TTC549 (cell line): ENCODE data around the gene SLC48A1.

Source experiments
- FAIRE-seq: peaks from 2 replicates; lab custom pipeline; 2012; peaks lifted over from hg19 to GRCh38; lab: Jason Lieb, UNC

The SLC48A1 gene

DNA sequence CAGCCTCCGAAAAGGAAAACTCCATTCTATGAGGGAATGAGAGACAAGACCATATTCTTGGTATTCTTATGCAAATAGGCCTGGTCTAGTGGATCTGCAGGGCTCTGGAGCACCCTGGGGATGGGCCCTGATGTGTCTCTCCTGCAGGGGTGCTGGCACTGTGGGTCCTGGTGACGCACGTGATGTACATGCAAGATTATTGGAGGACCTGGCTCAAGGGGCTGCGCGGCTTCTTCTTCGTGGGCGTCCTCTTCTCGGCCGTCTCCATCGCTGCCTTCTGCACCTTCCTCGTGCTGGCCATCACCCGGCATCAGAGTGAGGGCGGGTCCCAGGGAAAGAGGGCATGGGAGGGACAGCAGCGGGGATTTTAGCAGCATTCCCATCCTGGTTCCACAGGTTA, 5.8 kb downstream of the SLC48A1 start:
- no peak for FAIRE-seq

DNA sequence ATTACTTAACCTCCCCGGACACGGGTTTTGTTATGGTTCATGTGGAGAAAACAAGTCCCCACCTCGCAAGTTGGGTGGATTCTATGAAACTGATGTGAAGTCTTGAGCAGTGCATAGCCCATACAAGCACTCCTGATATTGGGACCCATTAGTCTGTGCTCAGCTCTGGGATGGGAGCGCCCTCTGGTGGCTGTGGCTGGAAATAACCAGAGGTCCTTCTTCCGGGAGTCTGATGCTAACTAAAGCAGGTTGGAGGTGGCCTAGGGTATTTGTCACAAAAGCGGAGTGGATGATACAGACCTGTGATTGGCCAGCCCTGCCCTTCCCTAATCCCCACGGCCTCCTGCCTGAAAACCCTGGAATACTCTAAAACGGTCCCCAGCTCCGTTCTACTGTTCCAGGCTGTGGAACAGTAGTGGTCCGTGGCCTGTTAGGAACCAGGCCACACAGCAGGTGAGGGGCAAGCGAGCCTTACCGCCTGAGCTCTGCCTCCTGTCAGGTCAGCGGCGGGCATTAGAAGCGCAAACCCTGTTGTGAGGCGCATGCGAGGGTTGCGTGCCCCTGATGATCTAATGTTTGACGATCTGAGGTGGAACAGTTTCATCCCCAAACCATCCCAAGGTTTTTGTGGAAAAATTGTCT, 6.4 kb downstream of the SLC48A1 start:
- FAIRE-seq: peak; percentile 57

DNA sequence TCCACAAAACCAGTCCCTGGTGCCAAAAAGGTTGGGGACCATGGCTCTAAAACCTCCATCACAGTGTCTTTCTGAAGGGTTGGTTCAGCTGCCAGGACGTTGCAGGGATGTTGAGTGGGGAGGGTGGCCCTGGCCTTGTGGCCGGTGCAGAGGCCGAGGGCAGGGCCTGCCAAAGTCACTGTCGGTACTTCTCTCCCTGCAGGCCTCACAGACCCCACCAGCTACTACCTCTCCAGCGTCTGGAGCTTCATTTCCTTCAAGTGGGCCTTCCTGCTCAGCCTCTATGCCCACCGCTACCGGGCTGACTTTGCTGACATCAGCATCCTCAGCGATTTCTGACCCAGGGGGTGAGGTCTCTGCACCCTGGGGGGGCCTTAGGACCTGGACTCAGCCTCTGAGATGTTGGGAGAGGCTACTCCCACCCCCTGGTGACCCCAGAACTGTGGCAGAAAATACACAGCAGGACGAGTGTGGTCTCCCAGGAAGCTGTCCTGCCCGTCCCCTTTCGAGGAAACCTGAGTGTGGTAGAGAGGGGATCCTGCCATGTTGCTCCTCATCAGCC, 7.0 kb downstream of the SLC48A1 start:
- FAIRE-seq: no peak

DNA sequence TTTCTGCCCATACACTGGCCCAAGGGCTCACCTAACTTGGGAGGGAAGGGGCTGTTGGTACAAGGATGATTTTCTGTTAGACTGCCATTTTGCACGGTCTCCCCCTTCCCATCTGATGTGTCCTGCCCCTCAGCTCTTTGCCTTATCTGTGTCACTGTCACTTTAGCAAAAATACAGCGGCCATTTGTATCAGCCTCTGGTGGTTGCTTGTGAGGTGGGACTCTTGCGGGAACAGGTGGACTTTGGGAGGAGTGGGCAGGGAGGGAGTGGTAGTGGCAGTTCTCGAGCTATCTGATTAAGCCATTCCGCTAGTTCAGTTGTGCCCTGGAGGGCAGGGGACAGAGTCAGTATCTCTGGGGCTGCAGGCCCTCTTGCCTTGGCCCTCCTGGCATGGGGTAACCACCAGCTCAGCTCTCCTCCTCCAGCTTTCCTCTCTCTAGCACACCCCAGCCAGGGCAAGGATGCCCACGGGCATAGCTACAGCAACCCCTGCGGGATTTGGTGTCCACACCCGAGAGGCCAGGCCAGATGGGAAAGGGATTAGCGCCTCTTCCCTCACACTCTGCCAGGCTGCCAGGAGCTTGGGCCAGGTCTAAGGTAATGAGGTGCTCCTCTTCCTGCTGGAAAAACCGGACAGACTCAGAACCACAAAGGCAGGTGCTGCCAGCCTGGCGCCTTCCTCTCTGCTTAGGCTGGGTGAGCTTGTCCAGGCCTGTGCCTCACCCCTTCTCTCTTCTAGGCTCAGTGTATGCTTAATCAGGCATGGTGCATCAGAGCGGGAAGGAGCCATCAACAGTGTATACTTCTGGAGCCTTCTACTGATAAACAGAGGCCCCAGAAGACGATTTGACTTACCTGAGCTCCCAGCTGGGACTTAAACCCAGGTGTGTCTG, 8.7 kb downstream of the SLC48A1 start:
- no peak for FAIRE-seq

DNA sequence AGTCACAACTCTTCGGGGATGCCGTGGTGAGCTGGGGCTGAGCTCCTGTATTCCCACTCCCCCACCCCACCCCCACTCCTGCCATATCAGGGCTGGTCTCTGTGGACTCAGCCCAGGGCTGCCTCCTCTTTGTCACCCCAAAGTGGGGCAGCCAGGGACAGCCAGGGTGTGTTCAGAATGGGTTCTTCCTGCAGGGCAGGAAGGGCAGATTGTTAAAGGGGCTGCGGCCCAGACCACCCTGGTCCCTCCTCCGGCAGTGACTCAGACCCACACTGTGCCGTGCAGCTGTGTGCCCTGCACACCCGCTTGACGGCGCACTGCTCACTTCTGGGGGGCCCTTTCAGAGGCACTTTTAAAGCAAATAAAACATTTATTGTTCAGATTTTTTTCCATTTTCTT, 9.3 kb downstream of the SLC48A1 start:
- no peak for FAIRE-seq

DNA sequence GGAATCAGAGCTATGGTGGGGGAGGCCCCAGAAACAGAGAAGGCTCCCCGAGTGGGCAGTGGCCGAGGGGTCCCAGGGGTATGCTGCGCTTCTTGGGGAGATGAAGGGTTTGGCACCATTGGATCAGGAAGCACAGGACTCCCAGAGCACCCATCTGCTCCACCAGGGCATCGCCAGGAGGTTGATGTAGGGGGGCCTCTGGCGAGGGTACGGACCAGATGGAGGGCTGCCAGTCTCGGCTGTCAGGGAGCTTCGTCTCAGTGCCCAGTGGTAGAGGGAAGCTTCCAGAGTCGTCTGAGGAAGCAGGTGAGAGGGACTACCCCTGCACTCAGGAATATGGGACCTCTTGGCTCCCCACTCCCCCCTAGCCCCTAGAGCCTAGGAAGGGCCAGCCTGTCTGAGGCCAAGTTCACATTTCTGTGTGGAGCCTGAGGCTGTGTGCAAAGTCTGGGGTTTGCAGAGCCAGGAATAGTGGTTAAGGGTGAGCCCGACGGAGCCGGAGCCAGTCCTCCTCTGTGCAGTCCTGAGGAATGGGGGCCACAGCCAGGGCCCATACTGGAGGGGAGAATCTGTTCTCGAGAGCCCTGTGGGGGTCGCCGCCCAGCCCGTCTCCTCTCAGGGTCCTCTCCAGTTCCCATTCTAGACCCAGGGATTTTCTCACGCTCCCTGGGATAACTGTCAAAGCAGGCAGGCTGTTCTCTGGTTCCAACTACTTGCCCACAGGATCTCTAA, 10.2 kb downstream of the SLC48A1 start:
- FAIRE-seq: no peak

DNA sequence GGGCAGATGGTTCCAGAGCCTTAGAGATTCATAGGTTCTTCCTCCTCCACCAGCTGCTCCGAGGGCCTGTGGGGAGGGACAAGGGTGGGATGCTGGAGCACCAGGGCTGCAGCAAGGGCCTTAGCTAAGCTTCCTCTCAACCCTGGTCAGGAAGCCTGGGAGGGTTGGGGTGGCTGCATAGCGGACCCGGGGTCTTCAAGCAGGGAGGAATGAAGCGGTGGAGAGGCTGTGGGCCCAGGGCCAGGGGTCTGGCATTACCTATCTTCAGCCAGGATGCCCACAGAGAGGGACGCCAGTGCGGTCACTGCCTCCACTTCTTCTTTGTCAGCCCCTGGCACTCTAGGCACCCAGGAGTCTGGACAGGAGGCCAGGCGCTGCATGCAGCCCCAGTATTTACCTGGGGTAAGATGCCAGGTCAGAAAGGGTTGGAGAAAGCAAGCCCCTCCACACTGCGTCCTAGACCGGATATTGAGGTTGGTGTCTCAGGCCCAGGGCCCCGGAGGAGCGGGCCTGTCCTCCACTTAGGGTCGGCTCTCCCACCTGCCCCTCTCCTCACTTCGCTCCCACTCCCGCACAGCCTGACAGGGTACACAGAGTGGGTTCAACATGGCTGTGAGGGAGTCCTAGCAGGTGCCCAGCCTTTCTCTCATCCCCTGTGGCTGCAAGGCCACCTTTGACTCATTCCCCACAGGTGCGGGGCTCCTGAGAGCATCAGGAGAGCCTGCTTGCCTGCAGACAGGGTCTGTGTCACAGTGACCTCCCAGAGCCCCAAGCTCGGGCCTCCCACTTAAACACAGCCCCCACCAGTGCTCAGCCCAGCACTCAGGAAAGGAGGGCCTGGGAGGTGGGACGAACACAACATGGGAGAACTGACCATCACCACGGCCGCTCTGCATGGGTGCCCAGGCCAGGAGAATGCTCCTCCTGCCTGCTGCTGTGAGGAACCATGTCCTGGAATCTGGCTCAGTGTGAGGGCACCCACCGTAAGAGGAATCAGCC, 11.1 kb downstream of the SLC48A1 start:
- no peak for FAIRE-seq

DNA sequence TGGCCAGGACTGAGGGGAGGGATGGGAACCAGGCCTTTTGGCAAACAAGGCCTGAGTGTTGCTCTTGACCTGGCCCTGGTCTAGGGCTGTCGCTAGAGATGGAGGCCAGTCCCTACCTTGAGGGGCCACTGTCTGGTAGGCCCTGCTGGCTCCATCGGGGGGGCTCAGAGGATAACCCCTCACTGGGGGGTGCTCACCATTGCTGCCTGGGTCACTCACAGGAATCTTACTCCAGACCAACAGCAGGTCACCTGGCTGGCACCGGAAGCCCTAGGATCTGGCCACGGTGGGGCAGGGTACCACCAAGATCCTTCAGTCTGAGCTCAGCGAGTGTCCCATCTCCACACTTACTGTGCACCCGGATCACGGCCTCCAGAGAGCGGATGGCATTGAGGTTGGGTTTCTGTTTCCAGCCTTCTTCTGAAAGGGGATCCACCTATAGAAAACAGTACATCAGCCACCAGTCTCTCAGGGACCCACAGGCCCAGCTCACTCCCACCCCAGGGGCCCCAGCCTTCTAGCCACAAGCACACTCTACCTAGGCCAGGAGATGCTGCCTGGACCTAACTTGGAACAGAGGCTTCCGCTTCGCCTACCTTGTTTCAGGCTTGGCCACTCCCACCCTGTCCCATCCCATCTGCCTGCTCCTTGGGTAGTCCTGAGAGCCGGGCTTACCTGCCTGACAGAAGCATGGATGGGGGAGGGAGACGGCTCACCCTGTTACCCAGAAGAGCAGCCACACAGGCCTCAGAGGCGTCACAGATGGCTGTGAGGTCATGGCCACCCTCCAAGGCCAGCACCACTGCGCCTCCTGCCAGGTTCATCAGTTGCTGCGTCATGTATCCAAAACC, 12.2 kb downstream of the SLC48A1 start:
- FAIRE-seq: no peak

DNA sequence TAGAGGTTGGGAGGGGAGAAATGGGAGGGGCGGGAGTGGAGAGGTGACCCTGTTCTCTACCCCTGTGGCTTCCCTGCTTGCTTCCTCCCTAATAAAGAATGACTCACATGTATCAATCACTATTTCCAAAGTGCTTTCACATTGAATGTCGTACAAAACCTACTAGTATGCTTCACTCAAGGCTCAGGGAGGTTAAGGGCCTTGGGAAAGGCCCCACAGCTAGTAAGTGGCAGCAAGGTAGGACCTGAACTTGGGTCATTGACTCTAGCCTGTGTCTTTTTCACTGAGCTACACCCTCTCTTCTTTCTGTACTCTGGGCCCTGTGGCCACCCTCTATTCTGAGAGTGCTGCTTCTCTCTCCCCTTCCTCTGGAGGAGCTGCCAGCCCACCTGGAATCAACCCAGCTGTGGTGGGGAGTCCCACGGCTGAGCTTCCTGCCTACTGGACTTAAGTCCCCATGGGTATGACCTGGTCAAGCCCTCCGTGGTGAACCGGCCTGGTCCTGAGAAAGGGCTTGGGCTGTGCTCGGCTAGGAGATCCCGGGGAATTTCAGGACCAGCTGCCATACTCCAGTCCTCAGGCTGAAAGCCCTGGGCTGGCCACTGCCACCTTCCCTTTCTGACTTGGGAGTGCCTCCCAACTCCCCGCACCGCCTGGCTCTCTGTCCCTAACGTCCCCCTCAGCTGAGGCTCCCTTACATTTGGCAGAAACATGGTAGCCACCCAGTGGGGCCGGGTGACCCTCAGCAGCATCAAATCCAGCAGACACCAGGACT, 13.0 kb downstream of the SLC48A1 start:
- FAIRE-seq: no peak

DNA sequence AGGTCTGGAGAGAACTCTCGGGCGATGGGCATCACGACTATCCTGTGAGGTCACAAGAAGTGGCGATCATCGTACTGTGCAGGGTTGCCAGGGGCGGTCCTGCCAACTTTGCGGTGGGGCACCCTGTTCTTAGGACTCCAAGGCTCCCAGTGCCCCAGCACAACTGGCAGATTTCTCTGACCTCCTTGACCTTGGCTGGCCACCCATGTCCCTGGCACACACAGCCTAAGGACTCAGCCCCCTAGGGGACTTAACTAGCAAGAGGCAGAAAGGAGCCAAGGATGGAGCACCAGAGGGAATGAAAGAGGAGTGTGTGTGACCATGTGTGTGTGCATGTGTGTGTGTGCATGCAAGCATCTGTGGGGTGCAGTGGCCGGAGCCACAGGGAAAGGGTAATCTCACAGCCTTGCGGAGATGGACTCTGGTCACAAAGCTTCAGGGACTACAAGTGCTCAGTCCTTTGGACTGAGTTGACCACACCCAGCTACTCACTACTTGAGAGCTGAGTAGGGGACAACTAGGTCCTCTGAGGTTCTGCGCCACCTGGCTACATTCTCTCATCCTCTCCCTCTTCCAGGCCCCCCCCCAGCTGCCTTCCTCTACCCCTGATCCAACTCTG, 13.7 kb downstream of the SLC48A1 start:
- FAIRE-seq: no peak

DNA sequence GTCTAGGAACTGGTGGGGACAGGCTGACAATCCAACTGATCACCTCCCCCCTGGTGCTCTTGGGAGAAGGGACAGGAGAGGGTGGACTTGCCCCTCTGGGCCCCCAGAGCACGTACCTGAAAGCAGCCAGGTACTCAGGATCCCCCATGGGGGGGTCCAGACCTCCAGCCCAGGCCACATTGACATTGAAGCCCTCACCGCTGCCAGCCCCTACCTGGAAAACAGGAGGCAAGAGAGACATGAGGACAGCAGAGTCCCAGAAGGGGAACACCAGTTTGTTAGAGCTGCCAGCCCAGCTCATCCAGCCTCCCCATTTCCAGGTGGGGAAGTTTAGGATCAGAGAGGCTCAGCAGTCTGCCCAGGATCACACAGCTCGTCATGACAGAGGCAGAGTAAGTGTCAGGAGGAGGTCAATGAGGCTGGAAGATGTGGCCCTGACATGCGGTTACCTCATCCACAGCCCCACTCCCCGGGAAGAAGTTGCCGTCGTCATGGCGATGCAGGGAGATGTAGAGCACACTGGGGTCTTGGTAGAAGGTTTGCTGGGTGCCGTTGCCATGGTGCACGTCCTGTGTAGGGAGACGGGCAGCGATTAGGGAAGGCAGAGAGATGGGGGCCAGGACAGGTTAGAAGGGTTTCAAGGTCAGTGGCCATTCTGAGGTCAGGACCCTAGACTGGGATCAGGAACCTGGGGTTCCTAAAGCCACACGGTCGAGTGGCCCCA, 14.7 kb downstream of the SLC48A1 start:
- no peak for FAIRE-seq

DNA sequence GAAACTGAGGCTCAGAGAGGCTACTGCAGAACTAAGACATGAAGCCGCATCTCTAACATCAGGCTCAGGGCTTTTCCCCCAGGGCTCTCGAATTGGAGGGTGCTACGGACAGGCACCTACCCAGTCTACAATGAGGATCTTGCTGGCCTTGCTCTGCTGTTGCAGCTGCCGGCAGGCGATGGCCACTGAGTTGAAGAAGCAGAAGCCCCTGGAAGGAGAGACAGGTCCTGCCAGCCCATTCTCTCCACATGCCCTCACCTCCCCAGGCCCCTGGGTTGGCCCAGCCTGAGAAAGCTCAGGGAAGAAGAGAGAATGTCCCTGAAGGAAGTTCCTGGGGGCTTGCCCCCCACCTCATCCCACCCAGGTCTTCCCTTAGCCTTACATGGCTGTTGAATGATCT, 16.1 kb downstream of the SLC48A1 start:
- no peak for FAIRE-seq

DNA sequence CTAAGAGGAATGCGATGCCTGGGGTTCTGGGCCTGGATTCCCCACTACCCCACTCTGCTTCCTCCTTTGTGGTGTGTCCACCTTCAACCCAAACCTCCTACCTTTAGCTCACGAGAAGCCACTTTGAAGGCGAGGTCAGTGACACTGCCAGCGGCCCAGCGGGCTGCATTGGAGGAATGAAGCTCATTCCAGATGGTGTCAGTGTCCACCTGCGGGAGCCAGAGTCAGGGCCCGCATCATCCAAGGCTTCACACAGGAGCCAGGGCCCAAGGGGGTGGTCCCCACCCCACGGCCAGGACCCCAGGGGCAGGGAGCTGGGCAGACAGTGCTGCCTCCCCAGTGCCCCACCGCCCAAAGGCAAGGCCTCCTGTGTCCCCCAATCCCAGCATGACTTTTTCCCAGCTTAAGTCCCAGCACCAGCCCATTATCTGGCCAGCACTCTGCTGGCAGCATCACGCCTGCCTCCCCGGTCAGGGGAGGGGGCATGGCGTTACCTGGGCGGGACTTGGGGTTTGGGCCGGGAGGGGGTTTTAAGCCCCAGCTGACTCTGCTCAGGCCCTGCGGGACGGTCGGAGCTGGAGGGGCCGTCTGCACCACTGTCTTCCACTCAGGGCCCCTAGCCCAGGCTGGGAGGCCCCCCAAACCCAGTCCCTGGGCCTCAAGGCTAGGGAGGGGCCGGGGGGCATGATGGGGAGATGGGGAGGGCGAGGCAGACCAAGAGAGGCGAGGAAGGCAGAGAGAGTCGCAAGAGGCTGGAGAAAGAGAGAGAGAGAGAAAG, 16.9 kb downstream of the SLC48A1 start:
- no peak for FAIRE-seq

DNA sequence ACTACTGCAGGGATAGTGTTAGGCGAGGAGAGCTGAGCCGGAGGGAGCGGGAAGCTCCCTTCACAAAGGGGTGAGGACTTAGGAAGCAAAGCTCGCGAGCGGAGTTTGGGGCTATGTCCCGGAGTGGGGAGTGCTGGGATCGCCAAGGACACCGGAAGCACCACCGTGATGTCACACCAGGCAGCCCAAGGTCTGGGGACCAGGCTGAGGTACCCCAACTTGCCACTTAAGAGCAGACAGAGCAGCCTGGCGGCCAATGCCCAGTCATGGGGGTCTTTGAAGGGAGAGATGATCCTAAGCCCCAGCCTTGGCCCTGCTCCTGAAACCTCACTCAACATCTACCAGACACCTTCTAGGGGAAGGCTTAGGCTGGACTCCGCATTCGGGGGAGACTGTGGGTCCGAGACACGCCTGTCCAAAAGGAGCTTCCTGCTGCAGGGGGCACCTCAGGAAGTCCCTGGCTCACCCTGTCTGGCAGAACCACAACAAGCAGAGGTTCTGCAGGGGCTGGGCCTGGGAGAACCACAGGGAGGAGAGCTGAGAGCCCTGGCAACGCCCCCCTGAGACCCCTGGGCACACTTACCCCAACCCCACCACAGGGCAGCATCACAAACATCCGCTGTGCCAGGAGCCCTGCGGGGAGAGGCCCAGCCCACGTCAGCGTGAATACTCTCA, 17.8 kb downstream of the SLC48A1 start:
- FAIRE-seq: no peak

DNA sequence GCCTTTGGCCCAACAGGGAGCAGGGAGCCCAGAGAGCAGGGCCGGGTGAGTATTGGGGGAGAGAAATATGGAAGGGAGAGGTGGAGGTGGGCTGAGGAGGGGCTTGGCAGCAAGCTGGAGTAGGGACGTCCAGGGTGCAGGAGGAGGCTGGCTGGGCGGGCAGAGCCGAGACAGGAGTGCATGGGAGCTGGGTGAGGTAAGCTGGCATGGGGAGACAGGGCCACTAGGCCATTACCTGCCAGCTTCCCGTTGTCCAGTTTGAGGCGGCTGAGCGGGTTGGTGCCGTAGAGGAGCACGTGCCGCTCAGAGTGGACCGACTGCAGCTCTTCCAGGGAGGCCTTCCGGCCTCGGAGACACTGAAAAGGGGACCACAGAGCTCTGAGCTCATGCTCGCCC, 18.3 kb downstream of the SLC48A1 start:
- no peak for FAIRE-seq

DNA sequence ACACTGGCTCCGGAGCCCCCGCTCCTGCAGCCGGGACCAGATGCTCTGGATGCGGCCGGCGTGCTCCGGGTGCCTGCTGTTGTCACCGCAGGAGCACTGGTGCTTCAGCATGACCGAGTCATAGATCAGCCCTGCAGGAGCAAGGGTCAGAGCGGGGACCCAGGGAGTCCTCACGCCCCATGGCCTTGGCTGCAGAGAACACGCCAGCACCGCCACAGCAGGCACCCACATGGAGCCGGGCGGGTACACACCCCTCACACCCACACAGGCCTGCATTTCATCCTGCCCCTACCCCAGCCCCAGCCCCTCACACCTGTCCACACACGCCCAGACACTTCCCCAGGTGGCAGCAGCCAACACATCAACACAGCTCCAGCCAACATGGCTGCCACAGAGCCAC, 18.8 kb downstream of the SLC48A1 start:
- no peak for FAIRE-seq

DNA sequence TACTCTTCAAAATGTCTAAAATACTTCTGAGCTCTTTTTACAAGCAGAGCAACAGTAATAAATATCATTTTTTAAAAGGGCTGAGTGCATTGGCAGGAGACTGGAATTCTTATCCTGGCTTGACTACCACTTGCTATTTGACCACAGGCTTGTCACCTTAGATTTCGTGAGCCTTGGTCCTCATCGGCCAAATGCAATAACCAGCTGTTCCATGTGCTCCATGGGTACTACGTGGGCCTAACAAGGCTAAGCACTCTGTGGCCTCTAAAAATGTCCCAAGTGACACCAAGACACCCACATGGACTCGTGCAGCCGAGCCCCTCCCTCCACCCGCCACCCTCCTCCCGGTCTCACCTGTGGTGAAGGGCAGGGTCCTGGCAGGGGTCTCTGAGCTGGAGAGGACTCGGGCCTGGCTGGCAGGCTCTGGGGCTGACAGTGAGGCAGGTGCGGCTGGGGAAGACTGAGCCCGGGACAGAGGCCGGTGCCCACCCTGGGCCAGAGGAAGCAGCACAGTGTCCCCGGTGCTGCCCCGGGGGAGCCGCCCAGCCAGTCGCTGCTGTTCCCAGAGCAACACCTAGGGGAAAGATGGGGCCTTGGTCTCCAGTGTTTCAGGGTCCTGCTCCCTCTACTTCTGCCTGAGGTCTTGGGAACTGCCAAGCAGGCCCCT, 20.1 kb downstream of the SLC48A1 start:
- FAIRE-seq: no peak
